K562 (cell line): ENCODE data around the gene GINS3. TPM values are rescaled to one million over a fixed set of nuclear protein-coding genes. Genes with fewer than 3 reads are reported as not detected.

ENCODE experiments used
- ASH1L ChIP-seq: fragments of 450-650 bp; IDR thresholded peaks from 2 replicates; pipeline ENCODE4 v1.6.1; 2018; ENCODE audit warnings: borderline replicate concordance, mild to moderate bottlenecking, low read depth; ENCODE audit not compliant: partially characterized antibody
- CBFA2T2 ChIP-seq: fragments of 450-650 bp; conservative IDR thresholded peaks from 2 replicates; pipeline ENCODE4 v1.6.1; 2017; ENCODE audit warnings: mild to moderate bottlenecking
- FUS ChIP-seq: fragments of 200-400 bp; formaldehyde crosslinking; optimal IDR thresholded peaks from 2 replicates; pipeline ENCODE3; 2017; ENCODE audit warnings: low read depth, low read length
- MAFK ChIP-seq: IDR thresholded peaks from 2 replicates; pipeline ENCODE4 v1.6.1; 2011; ENCODE audit warnings: low read length, improper control_type of control experiment
- MGA ChIP-seq: fragments of 450-650 bp; IDR thresholded peaks from 2 replicates; pipeline ENCODE4 v1.6.1; 2016; ENCODE audit warnings: mild to moderate bottlenecking, moderate library complexity
- OTX1 ChIP-seq: fragments of 450-650 bp; formaldehyde crosslinking; IDR thresholded peaks from 2 replicates; pipeline ENCODE4 v1.4.0; 2022; ENCODE audit warnings: mild to moderate bottlenecking
- PHF8 ChIP-seq: fragments of 200-600 bp; sonication (generic); IDR thresholded peaks from 2 replicates; pipeline ENCODE4 v1.6.1; 2012; ENCODE audit warnings: mixed run types, mild to moderate bottlenecking, inconsistent platforms, low read length, moderate library complexity, borderline replicate concordance
- SMAD2 ChIP-seq: fragments of 150-350 bp; IDR thresholded peaks from 2 replicates; pipeline ENCODE4 v1.6.1; 2014; ENCODE audit warnings: low read depth, mild to moderate bottlenecking, low read length
- SMARCA4 ChIP-seq: fragments of 450-650 bp; IDR thresholded peaks from 2 replicates; pipeline ENCODE4 v1.6.1; 2016
- SRSF3 ChIP-seq: fragments of 200-400 bp; formaldehyde crosslinking; IDR thresholded peaks from 2 replicates; pipeline ENCODE4 v1.6.1; 2016; ENCODE audit warnings: mild to moderate bottlenecking, low read length, moderate library complexity; ENCODE audit not compliant: insufficient read depth
- TCF15 ChIP-seq: fragments of 250-450 bp; sonication (Bioruptor Pico); IDR thresholded peaks from 2 replicates; pipeline ENCODE4 v1.8.0; 2022; ENCODE audit warnings: moderate library complexity, mild to moderate bottlenecking, inconsistent platforms
- ZBTB17 ChIP-seq: fragments of 450-650 bp; formaldehyde crosslinking; IDR thresholded peaks from 2 replicates; pipeline ENCODE4 v1.4.0; 2020; ENCODE audit warnings: mild to moderate bottlenecking
- ZNF586 ChIP-seq: fragments of 450-650 bp; formaldehyde crosslinking; conservative IDR thresholded peaks from 2 replicates; pipeline ENCODE4 v1.4.0; 2020; ENCODE audit warnings: mild to moderate bottlenecking, moderate library complexity
- ZNF696 ChIP-seq: fragments of 250-450 bp; sonication (Bioruptor Pico); conservative IDR thresholded peaks from 2 replicates; pipeline ENCODE4 v1.4.0; 2020; ENCODE audit warnings: mild to moderate bottlenecking, moderate library complexity
- polyA plus RNA-seq, 8 experiments: library from polyadenylated mRNA; depleted of rRNA in 4 of 8; stranded (reverse) in 5 of 8; unstranded in 3 of 8; fragments of >200 nt; fragmentation: Nextera tagmentation in 2 of 8; fragmentation: Illumina TruSeq in 1 of 8; extraction: Ambion mirVana in 2 of 8; extraction: Trizol in 1 of 8; gene quantifications; 2 replicates each; pipeline versions ENCODE4 v1.2.1 to v1.2.3, GENCODE V29; 2011 to 2014; ENCODE audit warnings: inconsistent platforms in 1 of 8, missing spikeins in 1 of 8
- total RNA-seq, 7 experiments: library from RNA; depleted of rRNA in 6 of 7; stranded (reverse); fragments of >200 nt in 6 of 7; fragmentation: Illumina TruSeq in 2 of 7; extraction: Trizol in 2 of 7; gene quantifications; 2 replicates each; pipeline versions ENCODE4 v1.2.1 to v1.2.3, GENCODE V29; 2011 to 2021; ENCODE audit warnings: low replicate concordance in 1 of 7
- TF ChIP-seq, protein P1 (sequence below): fragments of 450-650 bp; IDR thresholded peaks from 2 replicates; pipeline ENCODE4 v1.6.1; 2017; ENCODE audit warnings: antibody characterized with exemption

The GINS3 gene
- total and polyA plus RNA-seq, 9 of the 15 experiments (the other 6 are each of a cell fraction or from before 2014, with no cell fraction given): 17.8 to 31.9 (median 25.4) TPM

GRCh38 chr16:58345574-58346354 is 46.5 kb upstream of the GINS3 start (continued):
- TF ChIP-seq MGA (0 out of 2 replicates have a peak, but pooled peaks have one; percentile 43), CBFA2T2 (0 out of 2 replicates have a peak, but pooled peaks have one; percentile 25), TCF15 (no peak), SRSF3 (no peak), ZNF696 (CRISPR knock-in tag) (no peak), ZNF586 (CRISPR knock-in tag) (no peak), SMARCA4 (peak; percentile 33; the same call in 1 of the 2 replicates), OTX1 (CRISPR knock-in tag) (no peak), ZBTB17 (CRISPR knock-in tag) (no peak), SMAD2 (no peak), MAFK (no peak), ASH1L (no peak), FUS (no peak), PHF8 (no peak)
- TF ChIP-seq, protein P1, sequence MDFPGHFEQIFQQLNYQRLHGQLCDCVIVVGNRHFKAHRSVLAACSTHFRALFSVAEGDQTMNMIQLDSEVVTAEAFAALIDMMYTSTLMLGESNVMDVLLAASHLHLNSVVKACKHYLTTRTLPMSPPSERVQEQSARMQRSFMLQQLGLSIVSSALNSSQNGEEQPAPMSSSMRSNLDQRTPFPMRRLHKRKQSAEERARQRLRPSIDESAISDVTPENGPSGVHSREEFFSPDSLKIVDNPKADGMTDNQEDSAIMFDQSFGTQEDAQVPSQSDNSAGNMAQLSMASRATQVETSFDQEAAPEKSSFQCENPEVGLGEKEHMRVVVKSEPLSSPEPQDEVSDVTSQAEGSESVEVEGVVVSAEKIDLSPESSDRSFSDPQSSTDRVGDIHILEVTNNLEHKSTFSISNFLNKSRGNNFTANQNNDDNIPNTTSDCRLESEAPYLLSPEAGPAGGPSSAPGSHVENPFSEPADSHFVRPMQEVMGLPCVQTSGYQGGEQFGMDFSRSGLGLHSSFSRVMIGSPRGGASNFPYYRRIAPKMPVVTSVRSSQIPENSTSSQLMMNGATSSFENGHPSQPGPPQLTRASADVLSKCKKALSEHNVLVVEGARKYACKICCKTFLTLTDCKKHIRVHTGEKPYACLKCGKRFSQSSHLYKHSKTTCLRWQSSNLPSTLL: no peak
